Activated naive CD4-positive, alpha-beta T cell treated with anti-CD3 and anti-CD28 coated beads, Interleukin-2, amount 50 U/mL, for 24 hours (primary cell): ENCODE measurements around the gene MOXD1.

ENCODE experiments used
- H3K27ac Mint-ChIP-seq: one replicate; pipeline ENCODE4 v1.8.0; 2021; ENCODE audit warnings: mild to moderate bottlenecking, mixed read lengths
- H3K27me3 Mint-ChIP-seq: one replicate; pipeline ENCODE4 v1.8.0; 2021; ENCODE audit warnings: mixed read lengths
- H3K36me3 Mint-ChIP-seq: one replicate; pipeline ENCODE4 v1.8.0; 2021; ENCODE audit warnings: mixed read lengths
- H3K4me1 Mint-ChIP-seq: one replicate; pipeline ENCODE4 v1.8.0; 2021; ENCODE audit warnings: mixed read lengths
- H3K4me3 Mint-ChIP-seq: one replicate; pipeline ENCODE4 v1.8.0; 2021; ENCODE audit warnings: mild to moderate bottlenecking, mixed read lengths
- H3K9me3 Mint-ChIP-seq: one replicate; pipeline ENCODE4 v1.8.0; 2021; ENCODE audit warnings: mixed read lengths

MOXD1 gene

DNA sequence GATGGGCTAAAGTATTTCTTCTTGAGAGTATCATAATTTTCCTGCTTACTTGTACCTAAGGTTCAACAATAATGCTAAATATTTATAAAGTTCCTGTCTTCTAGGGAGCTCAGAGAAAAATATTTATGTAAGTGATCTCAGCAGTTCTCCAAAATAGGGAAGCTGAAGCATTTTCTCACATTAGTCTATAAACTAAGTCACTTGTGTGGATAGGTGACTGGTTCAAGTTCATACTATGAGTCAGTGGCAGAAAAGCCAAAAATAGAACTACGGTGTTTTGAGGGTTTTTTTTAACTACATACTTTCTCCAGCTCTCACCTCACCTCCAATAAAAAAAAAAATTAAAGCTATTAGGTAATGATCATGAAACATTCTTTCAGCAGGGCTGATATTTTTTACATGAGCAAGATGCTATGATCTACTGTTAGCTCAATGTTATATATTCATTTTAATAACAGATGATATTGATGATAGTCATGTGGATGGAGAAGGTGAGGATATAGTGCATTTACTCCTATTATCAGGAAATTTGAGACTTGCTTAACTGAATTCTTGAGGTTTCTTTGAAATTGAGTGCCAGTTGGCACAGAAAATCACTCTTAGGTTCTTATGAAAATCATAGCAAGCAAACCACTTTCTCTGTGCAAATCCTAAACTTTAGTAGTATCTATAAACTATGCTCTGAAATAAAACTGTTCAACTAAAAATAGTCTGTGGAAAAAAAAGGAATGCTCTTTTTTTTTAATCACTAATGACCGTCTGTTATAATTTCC is 4.1 kb upstream of the MOXD1 start:
- Mint-ChIP-seq H3K9me3 (no peaks in the 10 kb centered on the region), H3K27ac (no peak overlapping the region), H3K36me3 (no peaks in the 10 kb centered on the region), H3K4me1 (peaks cover 5% of the 10 kb centered on the region), H3K27me3 (peaks cover 40% of the 10 kb centered on the region), H3K4me3 (no peak overlapping the region)

DNA sequence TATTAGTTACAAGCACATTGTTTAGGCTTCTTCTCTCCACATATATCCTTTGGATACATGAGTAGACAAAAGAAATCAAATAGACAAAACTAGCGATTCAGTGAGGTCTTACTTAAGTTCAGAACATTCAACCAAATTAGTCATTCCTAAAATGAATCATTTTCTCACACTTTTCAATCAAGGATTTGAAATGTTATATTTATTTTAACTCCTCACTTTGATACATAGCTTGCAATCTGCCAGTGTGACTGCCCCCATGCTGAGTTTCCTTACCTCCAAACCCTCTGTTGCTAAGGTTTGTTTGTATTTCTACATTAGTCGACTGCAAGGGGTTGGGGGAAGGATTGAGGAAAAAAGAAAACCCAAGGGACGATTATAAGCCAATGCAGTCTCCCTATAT is 3.5 kb upstream of the MOXD1 start:
- Mint-ChIP-seq H3K27me3 (peaks cover 45% of the 10 kb centered on the region), H3K9me3 (no peaks in the 10 kb centered on the region), H3K36me3 (no peaks in the 10 kb centered on the region), H3K4me3 (no peak overlapping the region), H3K27ac (no peak overlapping the region), H3K4me1 (peaks cover 11% of the 10 kb centered on the region)

DNA sequence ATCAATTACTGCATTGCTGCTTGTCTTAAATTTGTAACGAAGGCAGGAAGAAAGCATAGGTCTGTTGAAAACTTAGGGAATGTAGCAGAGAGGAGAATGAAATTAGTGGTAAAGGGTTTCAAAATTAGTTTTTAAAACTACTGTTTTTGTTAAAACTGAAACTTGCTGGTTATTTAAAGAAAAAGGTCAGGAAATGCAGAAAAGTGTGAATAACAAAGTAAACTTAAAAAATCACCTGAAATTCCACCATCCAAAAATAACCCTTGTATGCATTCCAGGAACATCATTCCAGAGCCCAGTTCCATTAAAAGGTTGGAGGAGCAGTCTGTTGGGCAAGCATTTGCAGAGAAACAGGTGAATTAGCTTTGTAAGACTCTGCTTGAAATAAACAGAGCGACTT is 3.1 kb upstream of the MOXD1 start:
- no peaks in the 10 kb centered on the region for H3K36me3 Mint-ChIP-seq
- no peaks in the 10 kb centered on the region for H3K9me3 Mint-ChIP-seq
- no peak overlapping the region for H3K27ac Mint-ChIP-seq
- H3K27me3 Mint-ChIP-seq = peaks cover 48% of the 10 kb centered on the region
- H3K4me3 Mint-ChIP-seq = no peak overlapping the region
- H3K4me1 Mint-ChIP-seq = peaks cover 11% of the 10 kb centered on the region

DNA sequence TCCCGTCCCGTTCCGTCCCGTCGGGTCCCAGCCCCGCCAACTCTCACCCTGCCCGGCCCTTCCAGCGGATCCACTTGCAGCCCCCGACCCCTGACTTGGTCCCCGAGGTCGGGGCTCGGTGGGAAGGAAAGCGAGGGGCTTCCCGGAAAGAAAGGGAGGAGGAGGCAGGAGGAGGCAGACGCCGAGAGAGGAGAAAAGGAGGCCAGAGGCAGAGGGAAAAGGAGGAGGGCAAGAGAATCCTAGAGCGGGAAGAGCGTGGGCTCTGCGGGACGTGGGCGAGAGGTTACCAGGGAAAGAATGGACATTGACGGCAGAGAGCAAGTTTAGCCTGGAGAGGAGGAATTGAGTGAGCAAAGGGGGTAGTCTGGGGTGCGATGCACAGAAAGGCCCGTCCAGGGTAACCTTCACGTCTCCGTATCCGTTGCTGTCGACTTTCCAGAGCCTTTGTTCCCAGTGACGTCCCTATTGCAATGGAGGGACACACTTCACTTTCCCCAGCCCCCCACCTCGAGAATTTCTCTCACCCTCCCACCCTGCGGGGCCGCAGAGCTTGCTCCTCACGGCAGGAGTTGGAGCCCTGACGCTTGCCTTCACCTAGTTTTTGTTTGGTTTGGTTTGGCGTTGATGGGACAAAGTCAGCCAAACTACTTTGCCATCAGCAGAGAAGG is 477 bp upstream of the MOXD1 start:
- Mint-ChIP-seq H3K4me3 (peak overlapping the region; percentile 49), H3K36me3 (no peaks in the 10 kb centered on the region), H3K27me3 (peaks cover 48% of the 10 kb centered on the region), H3K4me1 (peaks cover 11% of the 10 kb centered on the region), H3K9me3 (no peaks in the 10 kb centered on the region), H3K27ac (no peak overlapping the region)

DNA sequence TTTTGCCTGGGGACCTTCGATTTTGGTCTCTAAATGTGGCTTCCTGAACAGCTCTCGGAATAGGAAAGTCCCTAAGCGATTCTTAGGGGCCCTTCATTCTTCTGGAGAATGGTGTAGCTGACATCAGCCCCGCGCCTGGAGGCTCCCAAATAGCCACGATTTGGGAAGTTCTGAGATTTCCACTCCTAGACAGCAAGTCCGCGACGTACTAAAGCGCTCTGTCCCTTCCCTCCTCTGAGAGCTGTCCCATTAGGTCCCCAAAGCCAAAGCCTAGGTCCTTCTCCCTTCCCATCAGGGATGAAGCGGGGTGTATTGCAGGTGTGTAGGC is 756 bp downstream of the MOXD1 start:
- no peak overlapping the region for H3K4me3 Mint-ChIP-seq
- peaks cover 11% of the 10 kb centered on the region for H3K4me1 Mint-ChIP-seq

DNA sequence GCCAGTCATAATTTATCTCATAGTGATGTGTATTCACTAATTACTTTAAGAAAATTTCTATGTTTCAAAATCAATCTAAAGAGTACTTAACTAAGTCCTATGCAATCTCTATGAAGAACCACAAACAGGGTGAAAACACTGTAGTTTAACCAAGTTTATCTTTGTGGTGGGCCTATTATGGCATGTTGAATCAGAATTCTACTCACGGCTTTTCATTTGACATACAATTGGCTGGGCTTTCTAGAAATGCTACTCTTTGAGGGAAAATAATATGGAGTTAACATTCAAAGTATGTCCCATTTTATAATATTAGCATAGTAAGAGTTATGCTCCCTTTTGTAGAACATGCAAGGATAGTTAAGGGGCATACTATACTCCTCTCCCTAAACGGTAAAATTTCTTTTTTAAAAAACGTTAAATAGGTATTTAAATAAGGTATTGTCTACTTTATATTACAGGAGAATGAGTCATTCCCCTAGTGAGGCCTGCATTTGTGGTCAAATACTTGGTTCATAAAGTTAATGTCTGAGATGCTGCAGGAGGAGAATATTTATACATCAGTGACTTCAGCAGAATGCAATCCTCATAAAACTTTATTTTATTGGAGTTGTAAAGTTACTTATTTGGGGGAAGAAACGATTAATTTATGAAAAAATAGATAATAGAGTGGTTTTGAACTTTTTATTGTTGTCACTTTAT is 1.8 kb downstream of the MOXD1 start:
- H3K27ac Mint-ChIP-seq = no peak overlapping the region
- peaks cover 11% of the 10 kb centered on the region for H3K4me1 Mint-ChIP-seq
- no peaks in the 10 kb centered on the region for H3K36me3 Mint-ChIP-seq
- peaks cover 53% of the 10 kb centered on the region for H3K27me3 Mint-ChIP-seq
- H3K9me3 Mint-ChIP-seq = peaks cover 19% of the 10 kb centered on the region
- H3K4me3 Mint-ChIP-seq = no peak overlapping the region

More for the DNA sequence above, 756 bp downstream of the MOXD1 start:
- H3K27ac Mint-ChIP-seq = no peak overlapping the region
- H3K27me3 Mint-ChIP-seq = peaks cover 51% of the 10 kb centered on the region
- H3K36me3 Mint-ChIP-seq = no peaks in the 10 kb centered on the region
- H3K9me3 Mint-ChIP-seq = peaks cover 9% of the 10 kb centered on the region

DNA sequence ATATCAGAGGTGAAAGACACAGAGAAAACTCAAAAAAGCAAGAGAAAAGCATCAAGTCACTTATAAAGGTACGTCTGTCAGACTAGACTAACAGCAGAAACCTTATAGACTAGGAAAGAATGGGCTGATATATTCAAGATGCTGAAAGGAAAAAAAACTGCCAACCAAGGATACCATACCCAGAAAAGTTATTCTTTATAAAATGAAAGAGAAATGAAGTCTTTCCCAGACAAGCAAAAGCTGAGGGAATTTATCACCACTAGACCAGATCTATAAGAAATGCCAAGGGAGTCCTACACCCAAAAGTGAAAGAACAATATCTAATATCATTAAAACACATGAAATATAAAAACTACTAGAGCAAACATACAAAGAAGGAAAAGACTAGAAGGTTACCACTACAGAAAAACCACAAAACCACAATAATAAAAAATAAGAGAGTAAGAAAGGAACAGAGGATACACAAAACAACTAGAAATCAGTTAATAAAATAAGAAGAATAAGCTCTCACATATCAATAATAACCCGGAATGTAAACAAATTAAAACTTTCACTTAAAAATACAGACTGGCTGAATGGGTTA is 6.2 kb downstream of the MOXD1 start:
- H3K4me1 Mint-ChIP-seq = peaks cover 4% of the 10 kb centered on the region
- H3K27me3 Mint-ChIP-seq = peaks cover 33% of the 10 kb centered on the region
- no peak overlapping the region for H3K27ac Mint-ChIP-seq
- peaks cover 33% of the 10 kb centered on the region for H3K9me3 Mint-ChIP-seq
- no peak overlapping the region for H3K4me3 Mint-ChIP-seq
- H3K36me3 Mint-ChIP-seq = no peaks in the 10 kb centered on the region

DNA sequence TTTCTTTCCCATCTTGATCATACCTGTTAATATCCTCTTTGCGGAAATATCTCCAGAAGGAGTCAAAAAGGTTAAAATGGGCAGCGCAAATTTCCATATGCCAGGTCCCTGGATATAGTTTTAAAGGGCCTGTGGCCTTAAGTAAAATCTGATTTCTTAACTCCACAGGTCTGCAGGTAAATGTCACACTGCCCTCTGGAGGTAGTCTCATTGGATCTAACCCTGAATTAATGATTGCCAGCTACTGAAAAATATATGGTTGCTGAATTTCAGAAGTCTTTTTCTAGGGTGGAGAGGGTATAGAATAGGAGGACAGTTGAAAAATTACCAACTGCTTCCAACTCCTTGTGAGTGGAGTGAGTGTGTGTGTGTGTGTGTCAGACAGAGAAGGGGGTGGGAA is 8.5 kb downstream of the MOXD1 start:
- Mint-ChIP-seq H3K36me3 (no peaks in the 10 kb centered on the region), H3K4me1 (no peaks in the 10 kb centered on the region), H3K4me3 (no peak overlapping the region), H3K27me3 (peaks cover 26% of the 10 kb centered on the region), H3K27ac (no peak overlapping the region), H3K9me3 (peaks cover 33% of the 10 kb centered on the region)

DNA sequence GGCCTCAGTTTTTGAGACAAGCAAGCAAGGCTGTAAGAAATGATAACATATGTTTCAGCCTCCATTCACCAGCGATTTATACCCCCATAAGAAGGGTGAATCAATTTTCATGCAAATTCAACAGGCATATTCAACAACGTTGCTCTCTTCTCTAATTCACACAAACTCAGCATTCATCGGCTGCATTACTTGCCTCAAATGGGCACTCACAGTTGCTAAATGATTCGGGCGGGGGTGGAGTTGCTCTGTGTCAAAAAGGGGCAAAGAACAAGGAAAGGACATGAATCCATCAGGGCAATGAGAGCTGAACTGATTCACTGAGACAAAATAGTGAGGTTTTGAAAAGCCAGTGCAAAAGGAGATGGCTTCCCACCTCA is 9.0 kb downstream of the MOXD1 start:
- Mint-ChIP-seq H3K4me3 (no peak overlapping the region), H3K27me3 (peaks cover 24% of the 10 kb centered on the region), H3K4me1 (no peaks in the 10 kb centered on the region), H3K36me3 (no peaks in the 10 kb centered on the region), H3K27ac (no peak overlapping the region), H3K9me3 (peaks cover 33% of the 10 kb centered on the region)

DNA sequence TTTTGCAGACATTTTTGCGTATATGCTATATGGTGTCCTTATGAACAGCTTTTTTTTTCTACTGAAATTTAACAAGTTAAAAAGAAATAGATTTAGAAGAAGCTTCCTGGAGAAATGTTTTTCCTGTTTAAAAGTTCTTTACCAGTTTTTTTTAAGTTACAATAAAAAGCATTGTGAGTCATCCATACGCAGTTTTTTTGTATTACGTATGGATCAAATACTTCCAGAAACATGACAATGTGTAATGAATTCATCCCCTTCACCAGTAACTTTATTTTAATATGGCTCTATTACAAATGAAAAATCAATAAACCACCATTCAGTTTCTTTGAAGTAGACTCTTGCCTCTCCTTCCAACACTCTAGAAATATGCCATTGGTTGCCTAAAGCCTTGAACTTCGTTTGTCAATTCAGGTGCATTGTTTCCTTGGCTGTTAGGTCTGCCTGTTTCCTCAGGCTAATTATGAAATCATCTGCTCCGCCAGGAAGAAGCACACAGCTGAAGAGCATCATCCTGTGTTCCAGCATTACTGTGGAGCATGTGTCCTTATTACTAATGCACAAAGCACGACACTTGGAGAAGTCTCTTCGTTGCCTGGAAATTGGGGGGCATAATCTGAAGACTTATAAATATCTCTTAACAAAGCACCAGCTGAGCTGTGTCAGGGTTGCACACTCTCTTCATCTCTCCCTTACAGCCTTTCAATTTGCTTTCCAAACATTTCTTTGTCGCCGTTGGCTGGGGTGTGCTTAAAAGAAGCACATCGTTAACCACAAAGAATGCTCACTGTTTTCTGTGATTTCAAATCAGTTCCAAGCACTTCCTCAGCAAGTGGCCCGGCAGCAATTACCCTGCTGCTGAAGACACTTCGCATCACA is 9.6 kb downstream of the MOXD1 start:
- peaks cover 23% of the 10 kb centered on the region for H3K27me3 Mint-ChIP-seq
- H3K27ac Mint-ChIP-seq = no peak overlapping the region
- no peaks in the 10 kb centered on the region for H3K4me1 Mint-ChIP-seq
- no peaks in the 10 kb centered on the region for H3K36me3 Mint-ChIP-seq
- H3K9me3 Mint-ChIP-seq = peaks cover 33% of the 10 kb centered on the region
- no peak overlapping the region for H3K4me3 Mint-ChIP-seq

DNA sequence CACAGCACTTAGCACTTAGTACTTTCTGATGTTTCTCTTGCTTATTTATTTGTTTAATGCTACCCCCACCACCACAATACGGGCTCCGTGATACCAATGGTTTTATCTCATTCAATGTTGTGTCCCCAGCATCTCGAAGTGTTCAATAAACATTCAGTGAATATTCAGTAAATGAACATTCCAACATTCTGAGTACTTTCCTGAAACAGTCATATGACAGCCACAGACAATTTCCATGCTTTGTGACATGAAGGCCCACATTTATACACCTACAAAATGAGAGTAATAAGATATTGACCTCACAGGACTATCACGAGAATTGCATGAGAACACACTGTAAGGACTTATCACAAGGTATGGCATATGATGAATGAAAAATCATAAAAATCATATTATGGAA is 10.8 kb downstream of the MOXD1 start:
- H3K27ac Mint-ChIP-seq = no peak overlapping the region
- no peaks in the 10 kb centered on the region for H3K36me3 Mint-ChIP-seq
- H3K9me3 Mint-ChIP-seq = peaks cover 23% of the 10 kb centered on the region
- no peak overlapping the region for H3K4me3 Mint-ChIP-seq
- peaks cover 13% of the 10 kb centered on the region for H3K27me3 Mint-ChIP-seq
- H3K4me1 Mint-ChIP-seq = no peaks in the 10 kb centered on the region

DNA sequence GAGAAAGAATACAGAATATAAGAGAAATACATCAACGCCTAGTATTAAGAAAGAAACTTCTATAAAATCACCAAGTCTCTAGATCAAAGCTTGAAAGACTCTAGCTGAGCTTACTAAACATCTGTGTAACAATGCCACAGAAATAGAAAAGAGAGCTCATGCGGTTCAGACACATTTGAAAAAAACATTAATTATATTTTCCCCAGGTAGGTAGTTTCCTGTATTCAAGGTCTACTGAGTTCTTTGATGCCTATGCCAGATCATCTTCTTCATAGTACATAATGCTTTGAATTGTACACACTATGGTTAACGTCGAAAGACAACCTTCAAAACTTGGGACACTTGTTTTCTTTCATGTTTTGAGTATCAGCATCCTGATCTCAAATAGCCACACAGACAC is 11.3 kb downstream of the MOXD1 start:
- Mint-ChIP-seq H3K27me3 (peaks cover 11% of the 10 kb centered on the region), H3K4me3 (no peak overlapping the region), H3K36me3 (no peaks in the 10 kb centered on the region), H3K9me3 (peaks cover 19% of the 10 kb centered on the region), H3K4me1 (no peaks in the 10 kb centered on the region), H3K27ac (no peak overlapping the region)

DNA sequence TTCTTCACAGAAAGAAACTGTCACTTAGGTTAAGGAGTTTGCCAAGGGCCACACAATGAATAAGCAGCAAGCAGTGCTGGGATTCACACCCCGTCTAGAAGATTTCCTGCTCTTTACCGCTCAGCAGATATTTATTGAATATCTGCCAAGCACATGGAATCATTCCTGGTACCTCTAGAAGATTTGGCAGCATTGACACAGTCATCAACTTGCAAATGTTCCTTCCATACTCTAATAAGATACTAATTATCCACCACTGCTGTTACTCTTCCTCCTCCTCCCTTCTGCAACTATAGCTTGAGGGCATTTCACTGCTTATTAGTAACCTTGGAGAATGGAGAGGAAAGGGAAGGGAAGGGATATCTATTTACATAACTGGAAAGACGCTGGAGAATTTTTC is 13.0 kb downstream of the MOXD1 start:
- H3K4me1 Mint-ChIP-seq = no peaks in the 10 kb centered on the region
- no peak overlapping the region for H3K4me3 Mint-ChIP-seq
- H3K36me3 Mint-ChIP-seq = no peaks in the 10 kb centered on the region
- no peak overlapping the region for H3K27ac Mint-ChIP-seq
- H3K27me3 Mint-ChIP-seq = peaks cover 15% of the 10 kb centered on the region
- H3K9me3 Mint-ChIP-seq = peaks cover 6% of the 10 kb centered on the region

DNA sequence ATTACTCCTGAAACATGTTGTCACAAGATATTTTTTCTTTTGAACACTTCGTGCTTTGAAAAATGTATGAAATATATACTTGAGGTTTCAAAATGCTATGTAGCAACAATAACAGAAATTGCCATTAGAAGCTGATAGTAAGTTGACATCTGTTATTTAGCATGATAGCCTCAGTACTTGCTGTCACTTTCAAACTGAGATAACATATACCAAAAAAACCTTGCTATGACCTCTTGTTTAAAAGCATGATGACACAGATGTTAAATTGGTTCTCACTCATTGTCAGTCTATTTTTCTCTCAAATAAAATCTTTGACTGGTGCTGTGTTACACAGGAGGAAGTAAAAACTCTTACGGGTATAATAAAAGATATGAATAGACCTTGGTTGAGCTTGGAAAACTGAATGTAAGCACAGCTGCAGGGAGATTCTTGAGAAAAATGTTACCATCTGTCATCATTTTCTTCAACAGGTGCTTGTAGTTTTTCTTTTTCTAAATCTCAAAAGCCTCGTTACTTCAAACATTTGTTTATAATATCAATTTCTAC is 18.6 kb downstream of the MOXD1 start:
- H3K27me3 Mint-ChIP-seq = peaks cover 19% of the 10 kb centered on the region
- peaks cover 4% of the 10 kb centered on the region for H3K9me3 Mint-ChIP-seq
- H3K4me1 Mint-ChIP-seq = no peaks in the 10 kb centered on the region
- H3K4me3 Mint-ChIP-seq = no peak overlapping the region
- peaks cover 2% of the 10 kb centered on the region for H3K36me3 Mint-ChIP-seq
- H3K27ac Mint-ChIP-seq = no peak overlapping the region

DNA sequence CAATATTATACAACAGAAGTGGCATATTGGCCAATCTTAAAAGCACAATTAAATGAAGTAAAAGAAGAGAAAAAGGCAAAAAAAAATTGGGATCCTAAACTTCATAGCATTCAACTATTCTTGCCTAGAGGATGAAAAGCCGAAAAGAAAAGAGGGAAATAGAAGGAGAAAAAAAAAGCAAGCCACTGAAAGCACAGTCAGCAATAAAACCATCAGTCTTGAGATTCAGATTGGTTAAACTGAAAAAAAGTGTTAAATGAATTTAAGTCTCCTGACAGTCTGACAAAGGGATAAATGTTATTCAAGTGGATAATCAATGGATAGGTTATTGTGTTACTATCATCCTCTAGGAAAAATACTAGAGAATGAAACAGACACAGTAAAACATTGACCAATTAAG is 19.9 kb downstream of the MOXD1 start:
- Mint-ChIP-seq H3K9me3 (peaks cover 4% of the 10 kb centered on the region), H3K27me3 (peaks cover 23% of the 10 kb centered on the region), H3K27ac (no peak overlapping the region), H3K4me1 (no peaks in the 10 kb centered on the region), H3K36me3 (peaks cover 2% of the 10 kb centered on the region), H3K4me3 (no peak overlapping the region)
